PFSK-1 (cell line): ENCODE measurements around the gene SUCLG2.

Experiments
- FOXP2 ChIP-seq: optimal IDR thresholded peaks from 2 replicates; pipeline ENCODE3; 2011; ENCODE audit warnings: borderline replicate concordance, control low read depth, inconsistent platforms; ENCODE audit not compliant: insufficient read depth; ENCODE audit errors: extremely low read length, extremely low read depth
- POLR2AphosphoS5 ChIP-seq: IDR thresholded peaks from 2 replicates; pipeline ENCODE4 v1.6.1; 2012; ENCODE audit warnings: low read depth, mild to moderate bottlenecking, control low read depth, low read length, moderate library complexity
- SIN3A ChIP-seq: IDR thresholded peaks from 2 replicates; pipeline ENCODE4 v1.6.1; 2012; ENCODE audit warnings: mild to moderate bottlenecking, low read length, moderate library complexity, borderline replicate concordance; ENCODE audit not compliant: insufficient read depth
- TAF1 ChIP-seq: IDR thresholded peaks from 2 replicates; pipeline ENCODE4 v1.6.1; 2012; ENCODE audit warnings: low read length, control low read depth, borderline replicate concordance; ENCODE audit not compliant: insufficient read depth
- TF ChIP-seq, protein P1 (sequence below), 2 experiments: IDR thresholded peaks; 2 replicates each; pipeline versions ENCODE4 v1.6.1 to v1.8.0; 2011 to 2012; ENCODE audit warnings: low read depth in 2 of 2, low read length in 2 of 2, control low read depth in 1 of 2, inconsistent platforms in 1 of 2, mild to moderate bottlenecking in 1 of 2, moderate library complexity in 1 of 2; ENCODE audit not compliant: insufficient read depth in 1 of 2

The SUCLG2 gene

DNA sequence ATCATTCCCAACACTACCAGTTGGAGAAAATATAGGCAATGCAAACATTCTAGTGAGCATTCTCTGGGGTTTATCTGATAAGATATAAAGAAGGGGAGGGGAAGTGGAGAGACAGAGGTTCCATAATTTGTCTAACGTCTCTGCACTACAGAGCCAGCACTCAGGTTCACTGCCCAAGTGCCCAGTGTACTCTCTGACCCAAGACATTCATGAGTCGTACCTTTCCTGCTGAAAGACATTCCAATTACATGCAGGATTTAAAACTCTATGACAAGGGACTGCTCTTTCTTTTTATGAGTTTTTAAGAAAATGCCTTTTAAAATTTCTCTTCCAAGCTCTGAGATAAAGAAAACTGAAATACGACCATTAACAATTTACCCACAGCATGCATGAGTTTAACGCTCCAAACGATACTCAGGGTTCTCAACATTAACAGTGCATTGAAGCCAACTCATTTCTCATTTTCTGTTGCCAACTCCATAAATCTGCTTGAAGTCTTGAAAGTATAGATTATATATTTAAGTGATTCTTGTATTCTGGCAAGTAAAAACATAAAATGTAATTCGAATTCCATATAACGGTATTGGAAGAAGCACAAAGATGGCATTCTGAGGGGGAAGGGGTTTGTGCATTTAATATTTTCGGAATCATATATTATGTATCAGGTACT, 193.4 kb downstream of the SUCLG2 start:
- no peak for TF ChIP-seq FOXP2
- TF ChIP-seq POLR2AphosphoS5 = no peak
- TF ChIP-seq, protein P1, sequence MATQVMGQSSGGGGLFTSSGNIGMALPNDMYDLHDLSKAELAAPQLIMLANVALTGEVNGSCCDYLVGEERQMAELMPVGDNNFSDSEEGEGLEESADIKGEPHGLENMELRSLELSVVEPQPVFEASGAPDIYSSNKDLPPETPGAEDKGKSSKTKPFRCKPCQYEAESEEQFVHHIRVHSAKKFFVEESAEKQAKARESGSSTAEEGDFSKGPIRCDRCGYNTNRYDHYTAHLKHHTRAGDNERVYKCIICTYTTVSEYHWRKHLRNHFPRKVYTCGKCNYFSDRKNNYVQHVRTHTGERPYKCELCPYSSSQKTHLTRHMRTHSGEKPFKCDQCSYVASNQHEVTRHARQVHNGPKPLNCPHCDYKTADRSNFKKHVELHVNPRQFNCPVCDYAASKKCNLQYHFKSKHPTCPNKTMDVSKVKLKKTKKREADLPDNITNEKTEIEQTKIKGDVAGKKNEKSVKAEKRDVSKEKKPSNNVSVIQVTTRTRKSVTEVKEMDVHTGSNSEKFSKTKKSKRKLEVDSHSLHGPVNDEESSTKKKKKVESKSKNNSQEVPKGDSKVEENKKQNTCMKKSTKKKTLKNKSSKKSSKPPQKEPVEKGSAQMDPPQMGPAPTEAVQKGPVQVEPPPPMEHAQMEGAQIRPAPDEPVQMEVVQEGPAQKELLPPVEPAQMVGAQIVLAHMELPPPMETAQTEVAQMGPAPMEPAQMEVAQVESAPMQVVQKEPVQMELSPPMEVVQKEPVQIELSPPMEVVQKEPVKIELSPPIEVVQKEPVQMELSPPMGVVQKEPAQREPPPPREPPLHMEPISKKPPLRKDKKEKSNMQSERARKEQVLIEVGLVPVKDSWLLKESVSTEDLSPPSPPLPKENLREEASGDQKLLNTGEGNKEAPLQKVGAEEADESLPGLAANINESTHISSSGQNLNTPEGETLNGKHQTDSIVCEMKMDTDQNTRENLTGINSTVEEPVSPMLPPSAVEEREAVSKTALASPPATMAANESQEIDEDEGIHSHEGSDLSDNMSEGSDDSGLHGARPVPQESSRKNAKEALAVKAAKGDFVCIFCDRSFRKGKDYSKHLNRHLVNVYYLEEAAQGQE (IDR thresholded peaks at IDR 0.05; ENCODE audit: insufficient read depth in 1 of 2, low read depth in 2 of 2, low read length in 2 of 2) = no peak
- TF ChIP-seq TAF1 = no peak
- no peak for TF ChIP-seq SIN3A

DNA sequence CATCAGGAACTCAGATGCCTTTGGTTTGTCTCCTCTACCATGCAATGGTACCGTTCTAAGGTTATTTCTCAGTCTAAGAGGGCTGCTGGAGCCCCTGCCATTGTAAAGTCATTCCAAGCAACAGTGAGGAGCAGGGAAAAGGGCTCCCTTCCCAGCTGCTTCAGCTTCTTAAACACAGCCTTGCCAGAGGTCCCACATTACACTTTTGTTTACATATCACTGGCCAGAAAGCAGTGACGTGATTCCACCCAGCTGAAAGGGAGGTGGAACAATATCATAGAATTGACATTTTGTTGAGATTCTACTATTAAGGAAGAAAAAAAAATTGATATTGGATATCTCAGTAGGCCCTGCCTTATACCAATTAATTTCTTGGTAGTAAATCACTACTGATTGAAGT, 194.6 kb downstream of the SUCLG2 start:
- no peak for TF ChIP-seq TAF1
- no peak for TF ChIP-seq POLR2AphosphoS5
- TF ChIP-seq, protein P1 (IDR thresholded peaks at IDR 0.05; ENCODE audit: insufficient read depth in 1 of 2, low read depth in 2 of 2, low read length in 2 of 2) = no peak
- no peak for TF ChIP-seq SIN3A
- TF ChIP-seq FOXP2 = no peak

DNA sequence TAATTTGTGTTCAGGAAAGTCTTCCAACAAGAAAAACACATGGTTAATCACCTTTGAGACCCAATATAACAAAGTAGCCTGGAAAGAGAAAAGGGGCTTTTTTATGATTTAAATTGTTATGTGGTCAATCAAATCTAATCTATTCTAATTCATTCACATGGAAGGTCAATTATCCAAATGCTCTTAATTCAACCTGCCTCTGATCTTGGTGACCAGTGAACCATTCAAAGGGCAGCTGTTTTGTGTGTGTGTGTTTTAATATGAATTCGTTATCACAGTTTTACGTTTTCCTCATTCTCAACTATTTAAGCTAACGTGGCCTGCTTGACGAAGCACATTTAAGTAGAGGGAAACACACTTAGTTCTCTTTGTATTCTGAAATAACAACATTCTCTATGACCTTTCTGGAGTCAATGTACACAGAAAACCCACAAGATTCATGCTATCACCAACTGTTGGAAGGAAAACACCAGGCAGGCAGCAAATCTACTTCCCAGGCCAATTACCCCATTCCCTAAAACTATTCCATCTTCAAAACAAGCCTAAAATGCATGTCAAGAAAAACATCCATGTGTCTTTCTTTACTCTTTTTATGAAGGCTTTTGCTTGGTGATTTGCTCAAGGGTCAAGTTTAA, 195.4 kb downstream of the SUCLG2 start:
- TF ChIP-seq SIN3A = no peak
- TF ChIP-seq TAF1 = no peak
- TF ChIP-seq POLR2AphosphoS5 = no peak

DNA sequence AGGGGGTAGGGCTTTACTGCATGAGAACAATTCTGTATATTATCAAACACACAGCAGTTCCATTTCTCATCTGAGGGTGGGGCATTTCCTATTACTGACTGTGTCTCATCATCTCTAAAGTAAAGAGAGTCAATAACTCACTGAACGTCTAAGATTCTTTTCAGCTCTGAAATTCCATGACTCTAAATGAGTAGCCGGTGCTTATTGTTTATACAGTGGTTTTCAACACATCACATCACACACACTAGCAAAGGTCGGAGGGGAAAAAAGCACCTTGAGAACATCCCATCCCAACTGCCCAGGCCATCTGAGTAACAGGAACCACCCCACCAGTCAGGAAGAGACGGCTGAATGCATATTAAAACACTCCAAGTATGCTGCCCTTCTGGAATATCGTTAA, 196.0 kb downstream of the SUCLG2 start:
- no peak for TF ChIP-seq TAF1
- TF ChIP-seq SIN3A = no peak
- no peak for TF ChIP-seq POLR2AphosphoS5
- TF ChIP-seq, protein P1 (IDR thresholded peaks at IDR 0.05; ENCODE audit: insufficient read depth in 1 of 2, low read depth in 2 of 2, low read length in 2 of 2) = no peak
- no peak for TF ChIP-seq FOXP2

DNA sequence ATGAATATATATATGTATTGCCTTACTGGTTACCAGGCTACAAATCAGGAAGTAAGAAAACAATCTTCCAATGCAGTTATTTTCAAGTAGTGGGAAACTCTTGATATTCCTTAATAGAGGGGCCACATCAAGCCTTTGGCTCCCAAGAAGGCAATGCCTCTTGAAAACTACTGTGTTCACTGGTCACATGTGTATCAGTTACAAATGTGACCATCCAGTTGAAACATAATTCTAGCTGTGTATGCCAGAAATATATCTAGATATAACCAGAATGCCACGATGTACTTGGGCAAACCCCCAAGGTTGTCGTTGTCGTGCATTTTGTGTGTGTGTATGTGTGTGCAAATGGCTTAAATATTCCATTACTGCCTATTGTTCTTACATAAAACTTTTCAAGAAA, 200.8 kb downstream of the SUCLG2 start:
- TF ChIP-seq FOXP2 (no peak), TAF1 (no peak), SIN3A (no peak), POLR2AphosphoS5 (no peak)
- TF ChIP-seq, protein P1 (IDR thresholded peaks at IDR 0.05; ENCODE audit: insufficient read depth in 1 of 2, low read depth in 2 of 2, low read length in 2 of 2) = no peak
